ENCODE results near the gene ZC3H12D.
A peak's percentile ranks its signal among the peaks of the same experiment; 100 is the strongest.
"Not testable (repeated sequence)": the region's sequence is repeated elsewhere in the genome, so short reads cannot be mapped to it uniquely, and the experiment has no call there.

The ZC3H12D gene

DNA sequence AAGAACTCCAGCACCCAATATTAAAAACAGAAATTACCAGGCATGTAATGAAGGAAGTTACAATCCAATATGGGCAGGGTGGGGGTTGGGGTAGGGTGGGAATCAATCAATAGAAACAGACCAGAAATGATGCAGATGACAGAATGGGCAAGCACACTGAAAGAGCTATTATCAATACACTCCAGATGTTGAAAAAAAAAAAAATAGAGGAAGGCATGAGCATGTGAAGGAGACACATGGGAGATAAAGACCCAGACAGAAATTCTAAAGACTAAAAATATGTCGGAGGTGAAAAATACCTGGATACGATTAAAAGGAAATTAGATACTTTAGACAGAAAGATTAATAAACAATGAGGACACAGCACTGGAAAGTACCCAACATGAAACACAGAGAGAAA lies 19.1 kb upstream of the ZC3H12D start:
- TF ChIP-seq, protein P1, sequence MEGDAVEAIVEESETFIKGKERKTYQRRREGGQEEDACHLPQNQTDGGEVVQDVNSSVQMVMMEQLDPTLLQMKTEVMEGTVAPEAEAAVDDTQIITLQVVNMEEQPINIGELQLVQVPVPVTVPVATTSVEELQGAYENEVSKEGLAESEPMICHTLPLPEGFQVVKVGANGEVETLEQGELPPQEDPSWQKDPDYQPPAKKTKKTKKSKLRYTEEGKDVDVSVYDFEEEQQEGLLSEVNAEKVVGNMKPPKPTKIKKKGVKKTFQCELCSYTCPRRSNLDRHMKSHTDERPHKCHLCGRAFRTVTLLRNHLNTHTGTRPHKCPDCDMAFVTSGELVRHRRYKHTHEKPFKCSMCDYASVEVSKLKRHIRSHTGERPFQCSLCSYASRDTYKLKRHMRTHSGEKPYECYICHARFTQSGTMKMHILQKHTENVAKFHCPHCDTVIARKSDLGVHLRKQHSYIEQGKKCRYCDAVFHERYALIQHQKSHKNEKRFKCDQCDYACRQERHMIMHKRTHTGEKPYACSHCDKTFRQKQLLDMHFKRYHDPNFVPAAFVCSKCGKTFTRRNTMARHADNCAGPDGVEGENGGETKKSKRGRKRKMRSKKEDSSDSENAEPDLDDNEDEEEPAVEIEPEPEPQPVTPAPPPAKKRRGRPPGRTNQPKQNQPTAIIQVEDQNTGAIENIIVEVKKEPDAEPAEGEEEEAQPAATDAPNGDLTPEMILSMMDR (IDR thresholded peaks at IDR 0.05; ENCODE audit: low read depth, low read length, missing control alignments) = no peak
- no peak for DNase-seq (ENCODE audit: low read depth)
- no peak overlapping the region for H3K4me3 ChIP-seq (ENCODE audit: low read depth, low read length)

DNA sequence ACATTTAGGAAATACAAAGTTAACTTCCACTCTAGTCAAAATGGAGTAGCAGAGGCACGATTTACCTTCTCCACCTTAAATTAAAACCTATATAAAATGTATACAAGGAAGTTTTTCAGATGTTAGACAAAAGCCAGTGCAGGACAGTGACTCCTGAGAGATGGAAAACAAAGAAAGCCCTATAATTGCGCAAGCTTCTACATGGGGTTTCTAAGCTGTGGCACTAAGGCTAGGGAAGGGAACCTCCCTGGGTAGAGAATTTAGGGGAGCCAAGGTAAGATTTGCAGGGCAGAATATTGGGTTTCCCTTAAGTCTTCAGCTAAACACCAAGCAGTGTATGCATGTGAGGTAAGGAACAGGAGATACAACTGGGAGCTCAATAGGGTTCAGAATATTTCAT lies 18.5 kb upstream of the ZC3H12D start:
- no peak for DNase-seq (ENCODE audit: low read depth)
- no peak overlapping the region for H3K4me3 ChIP-seq (ENCODE audit: low read depth, low read length)
- TF ChIP-seq, protein P1 (IDR thresholded peaks at IDR 0.05; ENCODE audit: low read depth, low read length, missing control alignments) = no peak

DNA sequence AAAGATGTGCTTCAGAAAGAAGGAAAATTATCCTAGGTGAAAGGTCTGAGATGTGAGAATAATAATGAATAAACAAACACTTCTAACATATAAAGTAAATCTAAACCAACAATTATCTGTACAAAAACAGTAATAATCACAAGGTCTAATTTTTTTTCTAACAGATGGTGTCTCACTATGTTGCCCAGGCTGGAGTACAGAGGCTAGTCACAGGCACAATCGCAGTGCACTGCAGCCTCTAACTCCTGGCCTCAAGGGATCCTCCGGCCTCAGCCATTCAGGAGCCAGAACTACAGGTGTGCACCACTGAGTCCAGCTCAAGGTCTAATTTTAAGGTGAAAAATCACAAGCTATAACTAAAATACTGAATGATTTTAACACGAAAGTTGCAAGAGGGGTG lies 17.0 kb upstream of the ZC3H12D start:
- DNase-seq (ENCODE audit: low read depth) = no peak
- TF ChIP-seq, protein P1 (IDR thresholded peaks at IDR 0.05; ENCODE audit: low read depth, low read length, missing control alignments) = no peak
- H3K4me3 ChIP-seq (ENCODE audit: low read depth, low read length) = no peak overlapping the region

DNA sequence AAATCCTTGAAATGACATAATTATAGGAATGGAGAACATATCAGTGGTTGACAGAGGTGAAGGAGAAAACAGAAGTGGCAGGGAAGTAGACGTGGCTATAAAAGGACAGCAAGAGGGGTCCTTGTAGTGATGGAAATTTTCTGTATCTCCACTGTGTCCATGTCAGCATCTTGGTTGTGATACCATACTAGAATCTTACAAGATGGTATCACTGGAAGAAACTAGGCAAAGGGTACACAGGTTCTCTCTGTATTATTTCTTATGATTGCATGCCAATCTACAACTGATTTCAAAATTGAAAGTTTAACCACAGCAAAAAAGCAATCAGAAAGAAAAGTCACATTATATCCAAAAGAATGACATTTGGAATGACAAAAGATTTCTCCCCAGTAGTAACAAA lies 16.4 kb upstream of the ZC3H12D start:
- DNase-seq (ENCODE audit: low read depth) = no peak
- H3K4me3 ChIP-seq (ENCODE audit: low read depth, low read length) = no peak overlapping the region
- TF ChIP-seq, protein P1 (IDR thresholded peaks at IDR 0.05; ENCODE audit: low read depth, low read length, missing control alignments) = no peak

DNA sequence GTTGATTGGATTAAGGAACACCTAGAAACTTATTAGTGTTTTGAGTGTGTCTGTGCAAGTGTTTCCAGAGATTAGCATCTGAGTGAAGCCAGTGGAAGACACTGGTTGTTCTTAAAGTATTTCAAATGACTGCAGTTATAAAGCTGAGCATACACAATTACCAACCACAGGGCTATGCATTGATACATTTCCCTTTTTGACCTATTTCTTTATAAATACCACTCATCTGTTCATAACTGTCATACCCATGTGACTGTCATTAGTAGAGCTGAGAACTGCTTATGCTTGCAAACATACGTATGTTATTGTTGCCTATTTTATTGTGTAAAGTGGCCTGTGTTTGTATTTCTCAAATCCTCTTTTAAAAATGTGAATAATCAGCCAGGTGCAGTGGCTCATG lies 15.3 kb upstream of the ZC3H12D start:
- TF ChIP-seq, protein P1 (IDR thresholded peaks at IDR 0.05; ENCODE audit: low read depth, low read length, missing control alignments) = no peak
- no peak overlapping the region for H3K4me3 ChIP-seq (ENCODE audit: low read depth, low read length)
- no peak for DNase-seq (ENCODE audit: low read depth)

DNA sequence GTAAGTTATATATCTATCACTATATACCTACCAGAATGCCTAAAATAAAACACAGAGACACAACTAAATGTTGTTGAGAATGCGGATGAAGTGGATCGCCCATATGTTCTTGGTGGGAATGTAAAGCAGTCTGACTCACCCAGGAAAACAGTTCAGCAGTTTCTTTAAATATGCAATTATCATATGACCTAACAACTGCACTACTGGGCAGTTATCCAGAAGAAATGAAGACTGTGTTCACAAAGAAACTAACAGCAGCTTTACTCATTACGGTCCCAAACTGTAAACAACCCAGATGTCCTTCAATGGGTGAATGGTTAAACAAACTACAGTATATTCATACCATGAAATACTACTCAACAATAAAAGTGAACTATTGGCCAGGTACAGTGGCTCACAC lies 14.3 kb upstream of the ZC3H12D start:
- H3K4me3 ChIP-seq (ENCODE audit: low read depth, low read length) = no peak overlapping the region
- TF ChIP-seq, protein P1 (IDR thresholded peaks at IDR 0.05; ENCODE audit: low read depth, low read length, missing control alignments) = no peak
- DNase-seq (ENCODE audit: low read depth) = no peak

DNA sequence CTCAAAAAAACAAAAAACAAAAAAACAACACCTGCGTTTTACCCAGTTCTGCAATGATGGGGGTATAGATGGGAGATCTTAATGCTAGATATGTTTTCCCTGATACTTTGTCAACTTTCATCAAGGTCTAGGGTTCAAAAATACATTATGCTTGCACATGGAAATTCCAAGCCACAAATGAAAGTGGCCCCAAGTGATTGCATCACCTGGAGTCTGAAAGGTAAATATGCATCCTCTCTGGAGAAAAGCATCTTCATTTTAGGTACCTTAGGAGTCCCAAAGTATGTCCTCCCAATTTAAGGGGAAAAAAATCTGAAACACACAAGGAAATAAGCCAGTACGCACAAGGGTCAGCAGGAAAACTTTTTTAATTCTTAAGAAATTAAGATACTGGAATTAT lies 12.6 kb upstream of the ZC3H12D start:
- TF ChIP-seq, protein P1 (IDR thresholded peaks at IDR 0.05; ENCODE audit: low read depth, low read length, missing control alignments) = no peak
- no peak overlapping the region for H3K4me3 ChIP-seq (ENCODE audit: low read depth, low read length)
- DNase-seq (ENCODE audit: low read depth) = no peak

DNA sequence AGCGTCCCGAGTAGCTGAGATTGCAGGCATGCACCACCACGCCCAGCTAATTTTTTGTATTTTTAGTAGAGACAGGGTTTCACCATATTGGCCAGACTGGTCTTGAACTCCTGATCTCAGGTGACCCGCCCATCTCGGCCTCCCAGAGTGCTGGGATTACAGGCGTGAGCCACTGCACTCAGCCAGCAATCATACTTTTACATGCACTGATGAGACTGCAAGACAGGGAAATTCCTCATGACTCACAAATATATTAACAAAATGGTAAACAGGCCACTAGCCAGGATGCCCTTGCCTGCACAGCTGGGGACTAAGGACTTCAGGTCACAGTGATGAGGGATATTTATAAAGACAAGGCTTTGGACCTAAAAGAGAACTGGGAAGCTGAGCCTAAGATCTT lies 11.8 kb upstream of the ZC3H12D start:
- H3K4me3 ChIP-seq (ENCODE audit: low read depth, low read length); DNase-seq (ENCODE audit: low read depth): not testable (repeated sequence)

DNA sequence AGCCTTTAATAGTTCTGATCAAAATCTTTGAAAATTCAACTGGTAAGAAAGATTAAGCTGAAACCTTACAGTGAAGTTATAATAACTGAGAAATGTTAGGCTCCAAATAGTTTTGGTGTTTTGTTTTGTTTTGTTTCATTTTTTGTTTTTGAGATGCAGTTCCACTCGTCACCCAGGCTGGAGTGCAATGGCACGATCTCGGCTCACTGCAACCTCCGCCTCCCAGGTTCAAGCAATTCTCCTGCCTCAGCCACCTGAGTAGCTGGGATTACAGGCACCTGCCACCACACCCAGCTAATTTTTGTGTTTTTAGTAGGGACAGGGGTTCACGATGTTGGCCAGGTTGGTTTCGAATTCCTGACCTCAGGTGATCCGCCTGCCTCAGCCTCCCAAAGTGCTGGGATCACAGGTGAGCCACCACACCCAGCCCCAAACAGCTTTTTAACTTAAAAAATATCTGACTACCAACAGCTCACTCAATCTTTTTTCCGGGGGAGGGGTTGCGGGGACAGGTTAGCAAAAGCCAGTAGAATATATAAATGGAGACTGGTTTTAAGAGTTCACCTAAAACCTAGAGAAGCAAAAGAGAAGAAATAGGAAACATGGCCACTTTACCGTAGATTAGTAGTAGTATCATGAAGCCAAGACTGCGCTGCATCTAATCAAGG lies 10.7 kb upstream of the ZC3H12D start:
- not testable (repeated sequence) for H3K4me3 ChIP-seq (ENCODE audit: low read depth, low read length); DNase-seq (ENCODE audit: low read depth)

DNA sequence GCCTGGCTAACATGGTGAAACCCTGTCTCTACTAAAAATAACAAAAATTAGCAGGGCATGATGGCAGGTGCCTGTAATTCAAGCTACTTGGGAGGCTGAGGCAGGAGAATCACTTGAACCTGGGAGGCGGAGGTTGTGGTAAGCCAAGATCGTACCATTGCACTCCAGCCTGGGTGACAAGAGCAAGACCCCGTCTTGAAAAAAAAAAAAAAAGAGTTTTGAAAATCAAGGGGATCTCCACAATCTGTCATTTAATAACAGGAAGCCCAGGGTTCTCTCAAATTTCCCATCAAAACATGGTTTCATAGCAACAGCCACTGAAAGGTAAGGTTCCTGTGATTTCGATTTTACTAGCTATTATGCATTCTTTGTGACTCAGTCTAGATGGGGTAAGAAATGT lies 10.0 kb upstream of the ZC3H12D start:
- DNase-seq (ENCODE audit: low read depth) = peak; percentile 52
- not testable (repeated sequence) for H3K4me3 ChIP-seq (ENCODE audit: low read depth, low read length)
